ENCODE results near the gene CNBD2.
"Not testable (repeated sequence)": the region's sequence is repeated elsewhere in the genome, so short reads cannot be mapped to it uniquely, and the experiment has no call there.

CNBD2 gene

DNA sequence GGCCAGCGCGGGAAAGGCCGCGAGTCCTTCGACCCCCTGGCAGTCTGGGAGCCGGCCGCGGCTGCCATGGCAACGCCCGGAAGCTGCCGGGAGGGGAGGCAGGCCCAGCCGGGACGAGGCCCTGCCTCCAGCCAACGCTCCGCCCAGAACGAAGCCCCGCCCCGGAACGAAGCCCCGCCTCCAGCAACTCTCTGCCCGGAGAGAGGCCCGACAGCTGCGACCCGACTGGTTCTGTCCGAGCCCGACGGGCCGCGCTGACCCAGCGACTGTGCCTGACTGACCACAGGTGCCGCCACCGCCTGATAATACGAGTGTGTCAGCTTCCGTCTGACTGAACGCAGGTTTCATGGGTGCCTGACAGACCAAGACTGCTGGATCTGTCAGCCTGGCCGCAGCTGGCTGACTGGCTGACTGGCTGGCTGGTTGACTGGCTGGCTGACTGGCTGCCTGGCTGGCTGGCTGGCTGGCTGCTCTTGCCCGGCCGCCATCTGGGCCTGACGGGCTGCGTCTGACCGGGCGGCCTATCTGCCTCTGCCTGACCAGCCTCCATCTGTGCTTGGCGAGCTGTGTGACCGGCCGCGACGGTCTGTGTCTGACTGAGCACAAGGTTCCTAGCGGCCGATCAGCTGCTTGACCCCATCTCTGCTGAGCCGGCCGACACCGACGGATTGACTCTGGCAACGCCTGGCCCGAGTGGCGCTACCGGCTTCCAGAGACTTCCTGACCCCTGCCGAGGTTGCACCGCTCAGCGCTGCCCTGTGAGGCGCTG, 96.5 kb downstream of the CNBD2 start:
- DNase-seq, result peak; percentile 94

DNA sequence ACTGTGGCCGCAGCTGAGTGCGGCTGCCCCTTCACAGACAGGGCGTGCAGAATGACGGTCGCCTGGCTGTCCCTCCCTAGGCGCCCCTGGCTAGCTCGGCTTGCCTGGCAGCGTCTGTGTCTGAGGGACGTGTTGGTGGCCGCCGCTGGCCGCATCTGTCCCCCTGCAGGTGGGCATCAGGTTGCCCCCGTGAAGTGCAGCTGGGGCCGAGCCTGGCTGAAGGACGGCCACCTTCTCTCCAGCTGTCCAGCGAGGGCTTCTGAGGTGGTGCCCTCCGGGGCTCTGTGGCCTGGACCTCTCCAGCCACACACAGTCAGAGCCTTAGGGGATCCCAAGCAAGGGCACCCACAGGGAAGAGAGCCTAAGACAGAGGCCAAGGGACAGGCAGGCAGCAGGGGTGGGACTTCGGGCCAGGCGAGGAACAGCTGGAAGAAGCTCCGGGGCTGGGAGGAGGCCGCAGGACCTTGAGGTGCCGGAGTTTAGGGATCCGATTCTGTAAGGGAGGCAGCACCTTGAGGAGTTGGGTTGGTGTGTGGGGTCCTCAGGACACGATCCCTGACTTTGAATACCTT, 97.1 kb downstream of the CNBD2 start:
- DNase-seq, result no peak

DNA sequence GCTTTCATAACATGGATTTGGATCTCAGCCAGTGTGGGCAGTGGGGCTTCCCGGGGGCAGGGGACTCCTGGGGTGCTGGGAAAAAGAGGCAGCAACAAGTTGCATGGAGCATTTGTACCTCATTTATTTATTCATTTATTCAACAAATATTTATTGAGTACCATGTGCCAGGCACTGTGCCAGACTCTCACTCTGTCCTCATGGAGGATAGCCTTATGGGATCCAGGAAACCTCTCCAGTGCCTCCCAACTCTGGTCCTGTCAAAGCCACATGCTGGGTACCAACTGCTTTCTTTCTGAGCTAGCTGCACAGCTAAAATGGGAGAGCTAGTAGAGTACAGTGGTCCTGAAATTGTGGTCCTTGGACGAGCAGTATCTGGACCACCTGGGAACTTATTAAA, 98.4 kb downstream of the CNBD2 start:
- no peak for DNase-seq

DNA sequence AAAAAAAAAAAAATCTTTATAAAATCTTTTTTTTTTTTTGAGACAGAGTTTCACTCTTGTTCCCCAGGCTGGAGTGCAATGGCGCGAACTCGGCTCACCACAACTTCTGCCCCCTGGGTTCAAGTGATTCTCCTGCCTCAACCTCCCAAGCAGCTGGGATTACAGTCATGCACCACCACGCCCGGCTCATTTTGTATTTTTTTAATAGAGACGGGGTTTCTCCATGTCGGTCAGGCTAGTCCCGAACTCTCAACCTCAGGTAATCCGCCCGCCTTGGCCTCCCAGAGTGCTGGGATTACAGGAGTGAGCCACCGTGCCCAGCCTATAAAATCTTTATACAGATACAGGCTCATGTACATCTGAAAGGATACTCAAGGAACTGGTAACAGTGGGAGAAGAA, 100.1 kb downstream of the CNBD2 start:
- not testable (repeated sequence) for DNase-seq

DNA sequence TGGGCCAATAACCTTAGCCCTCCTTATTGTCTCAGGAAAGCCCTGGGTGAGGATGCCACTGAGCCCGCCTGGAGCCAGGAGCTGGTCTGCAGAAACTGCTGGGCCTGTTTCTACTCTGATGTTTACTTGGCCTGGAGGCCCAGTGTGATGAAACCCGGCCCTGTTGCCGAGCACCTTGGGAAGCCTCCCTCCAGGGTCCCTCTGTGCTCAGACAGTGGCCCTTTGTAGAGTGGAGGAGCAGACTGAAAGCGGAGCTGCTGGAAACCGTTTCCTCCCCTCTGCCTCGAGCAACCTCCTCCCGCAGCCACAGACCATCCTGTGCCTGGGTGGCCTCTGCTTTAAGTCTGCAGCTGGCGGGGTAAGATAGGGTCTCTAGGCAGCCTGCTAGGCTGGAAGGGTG, 102.1 kb downstream of the CNBD2 start:
- no peak for DNase-seq

- DNase-seq, result no peak
These were observed 103.5 kb downstream of the CNBD2 start for GRCh38 chr20:36071848-36072247.

GRCh38 chr20:36074983-36075382, 106.6 kb downstream of the CNBD2 start:
- DNase-seq, result no peak

- DNase-seq, result not testable (repeated sequence)
These were observed 109.4 kb downstream of the CNBD2 start for GRCh38 chr20:36077762-36078161.

- no peak for DNase-seq
These were observed 111.1 kb downstream of the CNBD2 start for GRCh38 chr20:36079486-36079885.

GRCh38 chr20:36079984-36080383, 111.6 kb downstream of the CNBD2 start:
- DNase-seq, result not testable (repeated sequence)
